ENCODE results near the gene MTPN. TPM values are rescaled to one million over a fixed set of nuclear protein-coding genes. Genes with fewer than 3 reads are reported as not detected.

MTPN gene
- total RNA-seq, 1 donor from 2014 or later: 120 TPM

GRCh38 chr7:135930565-135931461 is 46.3 kb downstream of the MTPN start:
- no peak overlapping the region for H3K4me3 ChIP-seq (ENCODE audit: low read depth, low read length)
- DNase-seq (ENCODE audit: low read depth): no peak
- TF ChIP-seq, protein P1, sequence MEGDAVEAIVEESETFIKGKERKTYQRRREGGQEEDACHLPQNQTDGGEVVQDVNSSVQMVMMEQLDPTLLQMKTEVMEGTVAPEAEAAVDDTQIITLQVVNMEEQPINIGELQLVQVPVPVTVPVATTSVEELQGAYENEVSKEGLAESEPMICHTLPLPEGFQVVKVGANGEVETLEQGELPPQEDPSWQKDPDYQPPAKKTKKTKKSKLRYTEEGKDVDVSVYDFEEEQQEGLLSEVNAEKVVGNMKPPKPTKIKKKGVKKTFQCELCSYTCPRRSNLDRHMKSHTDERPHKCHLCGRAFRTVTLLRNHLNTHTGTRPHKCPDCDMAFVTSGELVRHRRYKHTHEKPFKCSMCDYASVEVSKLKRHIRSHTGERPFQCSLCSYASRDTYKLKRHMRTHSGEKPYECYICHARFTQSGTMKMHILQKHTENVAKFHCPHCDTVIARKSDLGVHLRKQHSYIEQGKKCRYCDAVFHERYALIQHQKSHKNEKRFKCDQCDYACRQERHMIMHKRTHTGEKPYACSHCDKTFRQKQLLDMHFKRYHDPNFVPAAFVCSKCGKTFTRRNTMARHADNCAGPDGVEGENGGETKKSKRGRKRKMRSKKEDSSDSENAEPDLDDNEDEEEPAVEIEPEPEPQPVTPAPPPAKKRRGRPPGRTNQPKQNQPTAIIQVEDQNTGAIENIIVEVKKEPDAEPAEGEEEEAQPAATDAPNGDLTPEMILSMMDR (conservative IDR thresholded peaks at IDR 0.05; ENCODE audit: low read depth, low read length): no peak

DNA sequence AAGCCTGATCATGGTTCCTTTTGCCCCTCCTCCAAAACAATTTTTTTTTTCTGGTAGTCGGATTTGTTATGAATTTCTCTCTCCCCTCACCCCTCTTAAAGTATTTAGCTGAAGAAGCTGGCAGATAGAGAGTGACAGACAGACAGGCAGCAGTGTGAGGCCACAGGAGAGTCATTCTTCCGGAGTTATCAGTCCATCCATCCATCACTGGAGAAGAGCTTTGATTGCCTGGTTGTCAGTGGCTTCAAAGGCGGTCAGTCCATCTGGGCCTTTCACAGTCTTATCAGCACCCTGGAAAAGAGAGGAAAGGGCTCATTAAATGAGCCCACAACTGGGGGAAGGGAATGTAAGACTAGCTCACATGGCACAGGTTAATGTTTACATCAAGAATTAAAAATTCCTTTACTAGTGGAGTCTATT is 47.4 kb downstream of the MTPN start:
- TF ChIP-seq, protein P1 (conservative IDR thresholded peaks at IDR 0.05; ENCODE audit: low read depth, low read length): no peak
- DNase-seq (ENCODE audit: low read depth): no peak
- no peak overlapping the region for H3K4me3 ChIP-seq (ENCODE audit: low read depth, low read length)

- DNase-seq (ENCODE audit: low read depth): no peak
- TF ChIP-seq, protein P1 (conservative IDR thresholded peaks at IDR 0.05; ENCODE audit: low read depth, low read length): no peak
- H3K4me3 ChIP-seq (ENCODE audit: low read depth, low read length): no peak overlapping the region
Observed at GRCh38 chr7:135929249-135929648, 47.9 kb downstream of the MTPN start.

GRCh38 chr7:135928136-135928535 is 49.0 kb downstream of the MTPN start:
- TF ChIP-seq, protein P1 (conservative IDR thresholded peaks at IDR 0.05; ENCODE audit: low read depth, low read length): no peak
- no peak for DNase-seq (ENCODE audit: low read depth)
- H3K4me3 ChIP-seq (ENCODE audit: low read depth, low read length): no peak overlapping the region

DNA sequence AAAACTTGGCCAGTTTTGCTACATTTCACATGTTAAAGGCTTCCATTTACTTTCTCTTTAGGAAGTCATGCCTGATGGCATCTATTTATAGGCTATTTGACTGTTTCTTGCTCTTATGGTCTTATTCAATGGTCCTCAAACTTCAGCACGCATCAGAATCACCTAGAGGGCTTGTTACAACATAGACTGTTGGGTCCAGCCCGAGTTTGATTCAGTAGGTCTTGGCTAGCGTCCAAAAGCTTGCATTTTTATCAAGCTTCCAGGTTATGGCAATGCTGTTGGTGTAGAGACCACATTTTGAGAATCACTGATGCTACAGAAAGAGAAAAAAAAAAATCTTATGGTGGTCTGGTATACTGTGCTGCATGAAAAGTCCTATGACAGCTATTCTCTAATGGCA is 51.9 kb downstream of the MTPN start:
- DNase-seq (ENCODE audit: low read depth): no peak
- TF ChIP-seq, protein P1 (conservative IDR thresholded peaks at IDR 0.05; ENCODE audit: low read depth, low read length): no peak

DNA sequence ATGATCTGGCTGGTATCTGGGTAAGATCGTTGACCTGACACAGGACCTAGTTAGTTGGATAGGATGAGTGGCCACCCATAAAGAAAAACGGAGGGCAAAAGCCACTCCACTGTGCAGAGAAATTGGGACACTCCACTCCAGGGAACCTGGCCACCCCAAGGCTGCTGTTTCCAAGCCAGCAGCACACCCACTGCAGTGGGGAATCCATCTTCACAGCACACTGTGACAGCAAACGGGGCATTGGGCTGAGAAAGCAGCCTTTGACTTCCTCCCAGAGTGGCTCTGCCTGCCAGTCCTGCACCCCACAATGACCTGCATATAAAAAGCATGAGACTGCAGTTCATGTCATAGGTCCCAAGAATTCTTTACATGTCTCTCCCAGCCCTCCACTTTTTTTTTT is 52.9 kb downstream of the MTPN start:
- DNase-seq (ENCODE audit: low read depth): no peak
- H3K4me3 ChIP-seq (ENCODE audit: low read depth, low read length): no peak overlapping the region
- TF ChIP-seq, protein P1 (conservative IDR thresholded peaks at IDR 0.05; ENCODE audit: low read depth, low read length): no peak

More for the DNA sequence above, 51.9 kb downstream of the MTPN start:
- no peak overlapping the region for H3K4me3 ChIP-seq (ENCODE audit: low read depth, low read length)

GRCh38 chr7:135922263-135922662 is 54.9 kb downstream of the MTPN start:
- no peak overlapping the region for H3K4me3 ChIP-seq (ENCODE audit: low read depth, low read length)
- TF ChIP-seq, protein P1 (conservative IDR thresholded peaks at IDR 0.05; ENCODE audit: low read depth, low read length): no peak
- DNase-seq (ENCODE audit: low read depth): no peak

Measured in epithelial cell of proximal tubule (primary cell).